DND-41 (cell line): Measurements from ENCODE around the gene RLN2.

Source experiments
- CTCF ChIP-seq: IDR thresholded peaks from 2 replicates; pipeline ENCODE4 v1.5.1; 2012; ENCODE audit warnings: borderline replicate concordance, low read length, moderate library complexity, mild to moderate bottlenecking; ENCODE audit not compliant: poor library complexity, severe bottlenecking; ENCODE audit errors: extremely low read depth
- EZH2 ChIP-seq: IDR thresholded peaks from 3 replicates; pipeline ENCODE4 v1.6.1; 2012; ENCODE audit warnings: borderline replicate concordance, low read depth, mild to moderate bottlenecking, moderate library complexity, low read length, inconsistent platforms; ENCODE audit not compliant: severe bottlenecking

GRCh38 chr9:5274770-5275169 lies 29.7 kb downstream of the RLN2 start:
- TF ChIP-seq CTCF (no peak), EZH2 (no peak)
